Measurements from ENCODE around the gene ARHGAP26. TPM values are rescaled to one million over a fixed set of nuclear protein-coding genes. Genes with fewer than 3 reads are reported as not detected.

Gene ARHGAP26
- total RNA-seq, 6 experiments from 2014 or later, result 6.7 to 14.5 (median 8.3) TPM

GRCh38 chr5:143148771-143149170 is 378.6 kb downstream of the ARHGAP26 start:
- no peak for TF ChIP-seq CTCF (IDR thresholded peaks at IDR 0.05)
- TF ChIP-seq POLR2A (IDR thresholded peaks at IDR 0.05), result no peak
- Histone ChIP-seq H3K9me3 (no peaks in the 10 kb centered on the region), H3K36me3 (no peaks in the 10 kb centered on the region), H3K4me1 (no peaks in the 10 kb centered on the region), H3K27ac (no peak overlapping the region), H3K4me3 (no peak overlapping the region), H3K27me3 (no peaks in the 10 kb centered on the region)
- DNase-seq (no peak), ATAC-seq (no peak)
- intact Hi-C loops (cut with DNase I), result no loop called here
- WGBS (ENCODE audit: insufficient coverage, low coverage, low lambda C conversion rate, missing lambda C conversion rate), result 80% methylated on average over 3 of the region's 3 CpGs

- no peak overlapping the region for H3K4me3 ChIP-seq
- TF ChIP-seq CTCF (IDR thresholded peaks at IDR 0.05), result no peak
- no peak for TF ChIP-seq POLR2A (IDR thresholded peaks at IDR 0.05)
- ATAC-seq, result no peak
- H3K9me3 ChIP-seq, result no peaks in the 10 kb centered on the region
- no peaks in the 10 kb centered on the region for H3K36me3 ChIP-seq
- intact Hi-C loops (cut with DNase I), result no loop called here
- no peak overlapping the region for H3K27ac ChIP-seq
- no peaks in the 10 kb centered on the region for H3K4me1 ChIP-seq
- DNase-seq, result no peak
- H3K27me3 ChIP-seq, result no peaks in the 10 kb centered on the region
Observed at GRCh38 chr5:143149759-143150158, 379.6 kb downstream of the ARHGAP26 start.

- ATAC-seq, result no peak
- intact Hi-C loops (cut with DNase I), result no loop called here
Observed at GRCh38 chr5:143151056-143151700, 381.0 kb downstream of the ARHGAP26 start.

GRCh38 chr5:143152445-143152844 is 382.3 kb downstream of the ARHGAP26 start:
- ATAC-seq (no peak), DNase-seq (no peak)
- Histone ChIP-seq H3K27ac (no peak overlapping the region), H3K9me3 (no peaks in the 10 kb centered on the region), H3K27me3 (no peaks in the 10 kb centered on the region), H3K4me1 (no peaks in the 10 kb centered on the region), H3K4me3 (no peak overlapping the region), H3K36me3 (no peaks in the 10 kb centered on the region)
- WGBS (ENCODE audit: insufficient coverage, low coverage, low lambda C conversion rate, missing lambda C conversion rate), result 100% methylated on average over 2 of the region's 2 CpGs
- TF ChIP-seq POLR2A (IDR thresholded peaks at IDR 0.05) (no peak), CTCF (IDR thresholded peaks at IDR 0.05) (no peak)
- intact Hi-C loops (cut with DNase I), result no loop called here

More at GRCh38 chr5:143151056-143151700, 381.0 kb downstream of the ARHGAP26 start:
- H3K9me3 ChIP-seq, result no peaks in the 10 kb centered on the region
- DNase-seq, result no peak
- WGBS (ENCODE audit: insufficient coverage, low coverage, low lambda C conversion rate, missing lambda C conversion rate), result 97% methylated on average over 3 of the region's 3 CpGs
- H3K36me3 ChIP-seq, result no peaks in the 10 kb centered on the region
- no peak overlapping the region for H3K27ac ChIP-seq
- H3K4me1 ChIP-seq, result no peaks in the 10 kb centered on the region
- H3K4me3 ChIP-seq, result no peak overlapping the region
- TF ChIP-seq POLR2A (IDR thresholded peaks at IDR 0.05) (no peak), CTCF (IDR thresholded peaks at IDR 0.05) (no peak)
- H3K27me3 ChIP-seq, result no peaks in the 10 kb centered on the region
